Loucy (cell line): ENCODE results near the gene MGAT1.

Experiments used
- H2AFZ ChIP-seq: fragments of 200-600 bp; sonication (generic); 2 replicates; pipeline ENCODE4 v1.6.0; 2016; ENCODE audit warnings: antibody characterized with exemption, mild to moderate bottlenecking, low read length, moderate library complexity
- H3F3A ChIP-seq: fragments of 200-600 bp; 2 replicates; pipeline ENCODE4 v1.6.0; 2016; ENCODE audit warnings: antibody characterized with exemption, low read depth, mild to moderate bottlenecking
- H3K27me3 ChIP-seq: fragments of 200-600 bp; sonication (generic); 2 replicates; pipeline ENCODE4 v1.6.1; 2014; ENCODE audit warnings: low read length, mild to moderate bottlenecking; ENCODE audit not compliant: insufficient read depth, poor library complexity, severe bottlenecking
- H3K36me3 ChIP-seq: fragments of 200-600 bp; sonication (generic); 2 replicates; pipeline ENCODE4 v1.6.1; 2016; ENCODE audit warnings: low read length; ENCODE audit not compliant: insufficient read depth
- H3K4me1 ChIP-seq: fragments of 200-600 bp; sonication (generic); 2 replicates; pipeline ENCODE4 v1.5.1; 2014; ENCODE audit warnings: low read length, mild to moderate bottlenecking; ENCODE audit not compliant: insufficient read depth, poor library complexity, severe bottlenecking
- H3K4me2 ChIP-seq: fragments of 200-600 bp; sonication (generic); 2 replicates; pipeline ENCODE4 v1.6.0; 2014; ENCODE audit warnings: antibody characterized with exemption, low read length, low read depth, mild to moderate bottlenecking; ENCODE audit not compliant: poor library complexity, severe bottlenecking
- H3K4me3 ChIP-seq: fragments of 200-600 bp; sonication (generic); 2 replicates; pipeline ENCODE4 v1.5.1; 2014; ENCODE audit warnings: low read length, mild to moderate bottlenecking, mixed read lengths; ENCODE audit not compliant: poor library complexity, severe bottlenecking
- H3K79me2 ChIP-seq: fragments of 200-600 bp; sonication (generic); 2 replicates; pipeline ENCODE4 v1.6.1; 2014; ENCODE audit warnings: low read length; ENCODE audit not compliant: insufficient read depth
- H3K9ac ChIP-seq: fragments of 200-600 bp; sonication (generic); 2 replicates; pipeline ENCODE4 v1.6.0; 2014; ENCODE audit warnings: mild to moderate bottlenecking, low read depth, low read length, moderate library complexity; ENCODE audit not compliant: poor library complexity, severe bottlenecking
- H3K9me2 ChIP-seq: fragments of 200-600 bp; sonication (generic); replicated peaks from 2 replicates; pipeline ENCODE4 v1.6.1; 2016; ENCODE audit warnings: low read depth, low read length, mixed read lengths
- H3K9me3 ChIP-seq: fragments of 200-600 bp; sonication (generic); 2 replicates; pipeline ENCODE4 v1.6.1; 2014; ENCODE audit warnings: mild to moderate bottlenecking, antibody characterized with exemption, low read length, low read depth; ENCODE audit not compliant: insufficient read depth
- H4K20me1 ChIP-seq: fragments of 200-600 bp; sonication (generic); 2 replicates; pipeline ENCODE4 v1.6.0; 2014; ENCODE audit warnings: antibody characterized with exemption, low read length, mild to moderate bottlenecking; ENCODE audit not compliant: insufficient read depth, poor library complexity, severe bottlenecking
- EZH2phosphoT487 ChIP-seq: fragments of 200-600 bp; IDR thresholded peaks from 2 replicates; pipeline ENCODE4 v1.6.1; 2018; ENCODE audit warnings: antibody characterized with exemption, mild to moderate bottlenecking, moderate library complexity, borderline replicate concordance
- TF ChIP-seq, protein P1 (sequence below): fragments of 200-600 bp; sonication (generic); conservative IDR thresholded peaks from 2 replicates; pipeline ENCODE4 v1.5.1; 2014; ENCODE audit warnings: mild to moderate bottlenecking, antibody characterized with exemption, low read length

MGAT1 gene

DNA sequence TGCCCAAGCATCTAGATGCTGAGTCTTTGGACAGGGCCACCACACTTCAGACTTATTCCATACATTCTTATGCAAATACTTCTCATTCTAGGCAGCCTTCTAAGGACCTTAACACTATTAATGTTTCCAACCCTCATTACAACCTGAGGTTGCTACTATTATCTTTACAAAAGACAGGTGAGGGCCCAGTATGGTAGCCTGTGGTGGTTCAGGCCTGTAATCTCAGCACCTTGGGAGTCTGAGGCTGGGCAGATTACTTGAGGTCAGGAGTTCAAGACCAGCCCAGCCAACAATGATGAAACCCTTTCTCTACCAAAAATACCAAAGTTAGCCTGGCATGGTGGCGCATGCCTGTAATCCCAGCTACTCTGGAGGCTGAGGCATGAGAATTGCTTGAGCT is 42.3 kb upstream of the MGAT1 start:
- H2AFZ ChIP-seq: no peak overlapping the region
- peaks cover 3% of the 10 kb centered on the region; the same call in 1 of the 2 replicates for H3K36me3 ChIP-seq
- no peaks in the 10 kb centered on the region for H3K79me2 ChIP-seq
- H3K27me3 ChIP-seq: no peaks in the 10 kb centered on the region
- H4K20me1 ChIP-seq: no peaks in the 10 kb centered on the region
- H3K9ac ChIP-seq: no peak overlapping the region
- H3K4me1 ChIP-seq: no peaks in the 10 kb centered on the region
- no peaks in the 10 kb centered on the region for H3K9me2 ChIP-seq
- peaks cover 3% of the 10 kb centered on the region; the same call in 1 of the 2 replicates for H3K9me3 ChIP-seq
- H3F3A ChIP-seq: no peaks in the 10 kb centered on the region
- TF ChIP-seq, protein P1, sequence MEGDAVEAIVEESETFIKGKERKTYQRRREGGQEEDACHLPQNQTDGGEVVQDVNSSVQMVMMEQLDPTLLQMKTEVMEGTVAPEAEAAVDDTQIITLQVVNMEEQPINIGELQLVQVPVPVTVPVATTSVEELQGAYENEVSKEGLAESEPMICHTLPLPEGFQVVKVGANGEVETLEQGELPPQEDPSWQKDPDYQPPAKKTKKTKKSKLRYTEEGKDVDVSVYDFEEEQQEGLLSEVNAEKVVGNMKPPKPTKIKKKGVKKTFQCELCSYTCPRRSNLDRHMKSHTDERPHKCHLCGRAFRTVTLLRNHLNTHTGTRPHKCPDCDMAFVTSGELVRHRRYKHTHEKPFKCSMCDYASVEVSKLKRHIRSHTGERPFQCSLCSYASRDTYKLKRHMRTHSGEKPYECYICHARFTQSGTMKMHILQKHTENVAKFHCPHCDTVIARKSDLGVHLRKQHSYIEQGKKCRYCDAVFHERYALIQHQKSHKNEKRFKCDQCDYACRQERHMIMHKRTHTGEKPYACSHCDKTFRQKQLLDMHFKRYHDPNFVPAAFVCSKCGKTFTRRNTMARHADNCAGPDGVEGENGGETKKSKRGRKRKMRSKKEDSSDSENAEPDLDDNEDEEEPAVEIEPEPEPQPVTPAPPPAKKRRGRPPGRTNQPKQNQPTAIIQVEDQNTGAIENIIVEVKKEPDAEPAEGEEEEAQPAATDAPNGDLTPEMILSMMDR: no peak
- no peak for TF ChIP-seq EZH2phosphoT487
- no peak overlapping the region for H3K4me3 ChIP-seq
- no peak overlapping the region for H3K4me2 ChIP-seq

DNA sequence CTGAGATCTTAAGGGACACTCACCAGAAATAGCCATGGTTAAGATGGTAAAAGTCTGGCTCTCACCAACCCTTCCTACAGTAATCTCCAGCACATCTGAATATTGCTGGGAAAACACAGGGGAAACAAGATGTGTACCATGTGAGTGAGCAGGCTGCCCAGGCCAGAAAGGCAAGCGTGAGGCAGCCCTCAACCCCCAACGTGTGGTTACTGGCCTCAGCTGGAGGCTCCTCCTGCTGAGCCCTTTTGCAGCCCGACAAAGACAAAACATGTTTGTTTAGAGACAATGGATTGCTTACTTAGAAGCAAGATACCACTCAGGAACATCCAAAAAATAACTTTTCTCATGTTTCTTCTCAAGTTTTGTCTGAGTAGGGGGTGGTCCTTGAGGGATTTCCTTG is 41.8 kb upstream of the MGAT1 start:
- Histone ChIP-seq H3K9me2 (no peaks in the 10 kb centered on the region), H3K4me2 (no peak overlapping the region), H3K4me1 (no peaks in the 10 kb centered on the region), H3K4me3 (no peak overlapping the region), H3K9me3 (no peaks in the 10 kb centered on the region; the same call in 1 of the 2 replicates), H3K36me3 (no peaks in the 10 kb centered on the region; the same call in 1 of the 2 replicates), H3K79me2 (no peaks in the 10 kb centered on the region), H2AFZ (no peak overlapping the region), H3K27me3 (no peaks in the 10 kb centered on the region), H4K20me1 (no peaks in the 10 kb centered on the region), H3F3A (no peaks in the 10 kb centered on the region), H3K9ac (no peak overlapping the region)
- no peak for TF ChIP-seq EZH2phosphoT487
- TF ChIP-seq, protein P1: no peak

DNA sequence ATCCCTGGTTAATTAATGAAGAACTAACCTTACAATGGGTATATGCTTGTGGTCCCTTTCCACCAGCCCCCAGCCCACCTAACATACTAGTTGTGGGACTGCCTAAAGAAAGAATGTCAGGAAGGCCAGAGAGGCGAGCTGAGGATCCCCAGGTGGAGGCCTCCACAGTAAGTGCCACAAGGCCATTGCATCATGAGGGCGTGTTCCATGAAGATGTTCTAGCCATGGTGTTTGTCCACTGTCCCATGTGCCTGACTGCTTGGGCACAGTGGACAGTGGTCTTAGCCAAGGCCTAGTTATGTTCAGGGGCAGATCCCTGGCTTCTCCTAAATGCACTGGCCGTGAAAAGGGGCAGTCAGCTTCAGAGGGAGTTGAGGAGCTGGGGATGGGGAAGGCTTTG is 37.3 kb upstream of the MGAT1 start:
- Histone ChIP-seq H3K9me2 (no peaks in the 10 kb centered on the region), H3K9ac (no peak overlapping the region), H3K79me2 (no peaks in the 10 kb centered on the region), H3K4me1 (no peaks in the 10 kb centered on the region), H3F3A (no peaks in the 10 kb centered on the region), H3K36me3 (no peaks in the 10 kb centered on the region), H3K4me2 (no peak overlapping the region), H2AFZ (no peak overlapping the region), H3K4me3 (no peak overlapping the region), H4K20me1 (no peaks in the 10 kb centered on the region), H3K27me3 (no peaks in the 10 kb centered on the region), H3K9me3 (no peaks in the 10 kb centered on the region)
- TF ChIP-seq, protein P1: no peak
- no peak for TF ChIP-seq EZH2phosphoT487
